PC-3 (cell line): Measurements from ENCODE around the gene RPP30. TPM values are rescaled to one million over a fixed set of nuclear protein-coding genes. Genes with fewer than 3 reads are reported as not detected.
"Not testable (repeated sequence)": the region's sequence is repeated elsewhere in the genome, so short reads cannot be mapped to it uniquely, and the experiment has no call there.

Experiments
- ATAC-seq: fragments of 200-7000 bp; cut with Tn5 transposase; 2 replicates; pipeline ENCODE4 v1.9.1; 2020; ENCODE audit warnings: mild to moderate bottlenecking, moderate library complexity
- BruUV-seq: library from RNA; stranded (reverse); fragments of 400-500 nt; replicated peaks from 2 replicates; lab custom pipeline; 2021; lab: Mats Ljungman, UMichigan
- CTCF ChIA-PET: fragments of 300-600 bp; sonication (Branson Sonifier 250); formaldehyde crosslinking; loops from one replicate; lab custom pipeline; 2022; ENCODE audit warnings: antibody characterized with exemption; lab: Charles Lee
- POLR2A ChIA-PET: fragments of 300-600 bp; sonication (Branson Sonifier 250); formaldehyde crosslinking; loops from one replicate; lab custom pipeline; 2022; ENCODE audit warnings: antibody characterized with exemption; ENCODE audit not compliant: unreplicated experiment; lab: Charles Lee
- DNase-seq: peaks from one replicate; pipeline ENCODE4 v3.0.0-alpha.2; 2015
- H2AFZ ChIP-seq: fragments of 300-600 bp; sonication (generic); 2 replicates; pipeline ENCODE4 v1.6.0; 2016; ENCODE audit warnings: antibody characterized with exemption, low read length
- H3F3A ChIP-seq: fragments of 300-600 bp; sonication (generic); one replicate; pipeline ENCODE4 v1.6.0; 2017; ENCODE audit warnings: antibody characterized with exemption, low read length, control low read depth, mild to moderate bottlenecking; ENCODE audit not compliant: unreplicated experiment
- H3K27ac ChIP-seq: fragments of 300-600 bp; sonication (generic); 2 replicates; pipeline ENCODE4 v1.5.1; 2016; ENCODE audit warnings: mild to moderate bottlenecking, low read length
- H3K27me3 ChIP-seq: fragments of 300-600 bp; sonication (generic); 2 replicates; pipeline ENCODE4 v1.6.1; 2016; ENCODE audit warnings: low read length, mixed read lengths
- H3K36me3 ChIP-seq: fragments of 300-600 bp; sonication (generic); 2 replicates; pipeline ENCODE4 v1.6.1; 2016; ENCODE audit warnings: low read depth, mixed run types, low read length, mixed read lengths
- H3K4me1 ChIP-seq: fragments of 300-600 bp; sonication (generic); 2 replicates; pipeline ENCODE4 v1.5.1; 2016; ENCODE audit warnings: low read length; ENCODE audit not compliant: insufficient read depth
- H3K4me2 ChIP-seq: fragments of 300-600 bp; sonication (generic); 2 replicates; pipeline ENCODE4 v1.6.0; 2016; ENCODE audit warnings: low read length
- H3K4me3 ChIP-seq: fragments of 300-600 bp; sonication (generic); 2 replicates; pipeline ENCODE4 v1.5.1; 2016; ENCODE audit warnings: mild to moderate bottlenecking, low read length, mixed read lengths
- H3K79me2 ChIP-seq: fragments of 300-600 bp; sonication (generic); 2 replicates; pipeline ENCODE4 v1.6.1; 2017; ENCODE audit warnings: low read length, mixed read lengths
- H3K9ac ChIP-seq: fragments of 300-600 bp; sonication (generic); 2 replicates; pipeline ENCODE4 v1.6.0; 2016; ENCODE audit warnings: mild to moderate bottlenecking, low read length
- H3K9me2 ChIP-seq: fragments of 300-600 bp; sonication (generic); replicated peaks from 2 replicates; pipeline ENCODE4 v1.6.1; 2016; ENCODE audit warnings: mixed run types, low read length, mixed read lengths
- H3K9me3 ChIP-seq: fragments of 300-600 bp; sonication (generic); 2 replicates; pipeline ENCODE4 v1.6.1; 2016; ENCODE audit warnings: low read length, mixed read lengths
- H4K20me1 ChIP-seq: fragments of 300-600 bp; sonication (generic); 2 replicates; pipeline ENCODE4 v1.6.1; 2016; ENCODE audit warnings: low read length, mixed read lengths
- CTCF ChIP-seq: fragments of 300-600 bp; sonication (generic); conservative IDR thresholded peaks from 2 replicates; pipeline ENCODE4 v1.5.1; 2017; ENCODE audit warnings: antibody characterized with exemption, low read depth, mild to moderate bottlenecking, low read length
- EZH2 ChIP-seq: fragments of 300-600 bp; sonication (generic); IDR thresholded peaks from one replicate; pipeline ENCODE4 v1.6.1; 2017; ENCODE audit warnings: antibody characterized with exemption, mild to moderate bottlenecking, low read length; ENCODE audit not compliant: unreplicated experiment
- EZH2phosphoT487 ChIP-seq: fragments of 300-600 bp; sonication (generic); IDR thresholded peaks from 2 replicates; pipeline ENCODE4 v1.6.1; 2018; ENCODE audit warnings: mild to moderate bottlenecking, antibody characterized with exemption, low read length, borderline replicate concordance
- intact Hi-C: fragments of 100-400 bp; cut with micrococcal nuclease; formaldehyde crosslinking; loops from 2 replicates; pipeline ENCODE4 v1.9.0; 2023
- total RNA-seq: library from RNA; depleted of rRNA; stranded (reverse); fragments of >200 nt; gene quantifications from 2 replicates; pipeline ENCODE4 v1.2.3, GENCODE V29; 2014

The RPP30 gene
- total RNA-seq, 1 experiment from 2014 or later: 57.8 TPM

DNA sequence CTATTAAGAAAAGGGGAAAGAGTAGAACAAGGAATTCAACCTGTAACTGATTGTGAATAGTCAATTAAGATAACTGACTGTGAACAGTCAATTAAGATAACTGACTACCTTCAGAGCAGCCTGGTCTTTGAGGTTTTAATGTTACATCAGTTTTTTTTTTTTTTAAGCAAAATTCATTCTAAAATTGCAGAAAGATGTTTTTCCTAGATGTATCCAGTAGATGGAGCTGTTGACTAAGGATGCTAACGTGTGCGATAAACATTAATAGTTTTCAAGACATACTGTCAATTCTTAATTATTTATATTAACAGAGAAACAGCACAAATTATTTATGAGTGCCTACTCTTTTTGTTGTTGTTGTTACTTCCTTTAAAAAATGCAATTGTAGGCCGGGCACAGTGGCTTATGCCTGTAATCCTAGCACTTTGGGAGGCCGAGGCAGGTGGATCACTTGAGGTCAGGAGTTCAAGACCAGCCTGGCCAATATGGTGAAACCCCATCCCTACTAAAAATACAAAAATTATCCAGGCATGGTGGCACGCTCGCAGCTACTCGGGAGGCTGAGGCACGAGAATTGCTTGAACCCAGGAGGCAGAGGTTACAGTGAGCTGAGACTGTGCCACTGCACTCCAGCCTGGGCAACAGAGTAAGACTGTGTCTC, 8.4 kb downstream of the RPP30 start:
- CTCF ChIA-PET: interaction anchor here (0.6 to 1.6 kb wide), 6 partner anchors 9 to 209 kb away, joined by 3 to 14 read pairs (median 4); partner anchors contain the start of gene RPP30
- H3K4me2 ChIP-seq, ATAC-seq, BruUV-seq, H3K4me3 ChIP-seq, H3K9me2 ChIP-seq, H2AFZ ChIP-seq, H3K27ac ChIP-seq, H3K27me3 ChIP-seq, H3F3A ChIP-seq, POLR2A ChIA-PET, H3K79me2 ChIP-seq, H3K9ac ChIP-seq, H4K20me1 ChIP-seq, H3K9me3 ChIP-seq: not testable (repeated sequence)
- Histone ChIP-seq H3K4me1 (peaks cover 14% of the 10 kb centered on the region), H3K36me3 (peaks cover 21% of the 10 kb centered on the region)
- DNase-seq: peak; percentile 55
- TF ChIP-seq CTCF: peak; percentile 69
- intact Hi-C loops: loop anchor here (1.0 to 5.0 kb wide), 4 partner anchors 31 to 371 kb away; no protein-coding TSS in a partner anchor

- no peaks in the 10 kb centered on the region for H3K79me2 ChIP-seq
- POLR2A ChIA-PET: interaction anchor here (0.7 kb wide), 1 partner anchor 18 kb away, joined by 3 read pairs; no protein-coding TSS in a partner anchor
Observed at GRCh38 chr10:90884431-90884830, 12.7 kb downstream of the RPP30 start.

More at GRCh38 chr10:90884431-90884830, 12.7 kb downstream of the RPP30 start:
- ATAC-seq (peak; percentile 64), DNase-seq (peak; percentile 46)
- CTCF ChIA-PET: no interaction called here
- 0 out of 2 replicates have a peak, but pooled peaks cover 5% of the 10 kb centered on the region for H4K20me1 ChIP-seq
- H3K9ac ChIP-seq: peak overlapping the region; percentile 20; the same call in 1 of the 2 replicates
- no peaks in the 10 kb centered on the region for H3F3A ChIP-seq
- peak overlapping the region; percentile 44 for H3K4me2 ChIP-seq
- H3K4me1 ChIP-seq: peaks cover 43% of the 10 kb centered on the region
- no TSS peak for BruUV-seq
- intact Hi-C loops: loop anchor here (2.0 to 5.0 kb wide), 2 partner anchors 46 to 203 kb away; no protein-coding TSS in a partner anchor
- no peaks in the 10 kb centered on the region for H3K9me3 ChIP-seq
- no peak overlapping the region for H2AFZ ChIP-seq
- no peaks in the 10 kb centered on the region for H3K27me3 ChIP-seq
- H3K36me3 ChIP-seq: peaks cover 20% of the 10 kb centered on the region
- TF ChIP-seq CTCF (no peak), EZH2 (no peak), EZH2phosphoT487 (no peak)
- peak overlapping the region; percentile 71 for H3K27ac ChIP-seq
- no peaks in the 10 kb centered on the region for H3K9me2 ChIP-seq
- peak overlapping the region; percentile 7; the same call in 1 of the 2 replicates for H3K4me3 ChIP-seq
